GM18858 (cell line): ENCODE data around the gene ST3GAL4.
"Not testable (repeated sequence)": the region's sequence is repeated elsewhere in the genome, so short reads cannot be mapped to it uniquely, and the experiment has no call there.

Experiments used
- ATAC-seq: cut with Tn5 transposase; IDR thresholded peaks from one replicate; pipeline ENCODE4 v1.9.1; 2021; ENCODE audit not compliant: unreplicated experiment

The ST3GAL4 gene

GRCh38 chr11:126355324-126355925 lies at the start of gene ST3GAL4:
ST3GAL4 (plus strand) TSS chr11:126355686; CDS start chr11:126406156, 50,470 bp downstream.
- ATAC-seq, result peak; percentile 42

- peak; percentile 43 for ATAC-seq
These were observed 49.8 kb upstream of the ST3GAL4 start for GRCh38 chr11:126305699-126306098.

GRCh38 chr11:126307706-126308105 lies 47.8 kb upstream of the ST3GAL4 start:
- ATAC-seq, result no peak

GRCh38 chr11:126308271-126308671 lies 47.2 kb upstream of the ST3GAL4 start:
- ATAC-seq, result no peak

- not testable (repeated sequence) for ATAC-seq
These were observed 46.7 kb upstream of the ST3GAL4 start for GRCh38 chr11:126308771-126309170.

- ATAC-seq, result no peak
These were observed 45.1 kb upstream of the ST3GAL4 start for GRCh38 chr11:126310200-126310991.

GRCh38 chr11:126310992-126311310 lies 44.5 kb upstream of the ST3GAL4 start:
- no peak for ATAC-seq

- ATAC-seq, result peak; percentile 76
These were observed 43.8 kb upstream of the ST3GAL4 start for GRCh38 chr11:126311401-126312291.

GRCh38 chr11:126312961-126313360 lies 42.5 kb upstream of the ST3GAL4 start:
- ATAC-seq, result no peak

- no peak for ATAC-seq
These were observed 41.7 kb upstream of the ST3GAL4 start for GRCh38 chr11:126313826-126314225.

- no peak for ATAC-seq
These were observed 38.1 kb upstream of the ST3GAL4 start for GRCh38 chr11:126317432-126317755.

- peak; percentile 9 for ATAC-seq
These were observed 37.5 kb upstream of the ST3GAL4 start for GRCh38 chr11:126317756-126318573.

- ATAC-seq, result peak; percentile 69
These were observed 36.7 kb upstream of the ST3GAL4 start for GRCh38 chr11:126318574-126319373.

GRCh38 chr11:126319374-126319740 lies 36.1 kb upstream of the ST3GAL4 start:
- ATAC-seq, result no peak

GRCh38 chr11:126322996-126323395 lies 32.5 kb upstream of the ST3GAL4 start:
- ATAC-seq, result no peak

- no peak for ATAC-seq
These were observed 28.0 kb upstream of the ST3GAL4 start for GRCh38 chr11:126327281-126328000.

- no peak for ATAC-seq
These were observed 27.5 kb upstream of the ST3GAL4 start for GRCh38 chr11:126328001-126328390.

GRCh38 chr11:126328444-126328843 lies 27.0 kb upstream of the ST3GAL4 start:
- ATAC-seq, result no peak

- ATAC-seq, result no peak
These were observed 26.4 kb upstream of the ST3GAL4 start for GRCh38 chr11:126328938-126329643.
